HG02571 (cell line): ENCODE results near the gene NFATC1.

Source experiments
- ATAC-seq: cut with Tn5 transposase; IDR thresholded peaks from one replicate; pipeline ENCODE4 v1.9.1; 2021; ENCODE audit warnings: mild to moderate bottlenecking, moderate library complexity; ENCODE audit not compliant: unreplicated experiment

The NFATC1 gene

GRCh38 chr18:79453816-79454735 is 58.3 kb downstream of the NFATC1 start:
- no peak for ATAC-seq

DNA sequence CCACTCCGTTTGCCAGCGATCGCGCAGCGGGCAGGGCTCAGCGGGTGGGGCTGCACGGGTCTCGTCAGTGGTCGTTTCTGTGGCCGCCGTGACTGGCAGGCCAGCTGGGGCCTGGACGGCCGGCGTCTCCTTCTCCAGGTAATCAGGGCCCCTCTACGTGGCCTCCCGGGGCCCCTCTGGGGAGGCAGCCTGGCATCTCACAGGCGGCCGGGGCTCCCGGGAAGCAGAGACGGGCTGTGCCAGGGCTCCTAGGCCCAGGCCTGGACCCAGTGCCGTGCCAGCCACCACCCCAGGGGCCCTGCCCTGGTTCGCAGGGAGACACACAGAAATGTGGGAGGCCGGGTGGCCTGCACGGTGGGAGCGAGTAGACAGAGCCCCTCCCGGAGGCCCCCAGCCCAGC is 59.5 kb downstream of the NFATC1 start:
- ATAC-seq = no peak

- no peak for ATAC-seq
Observed at GRCh38 chr18:79456105-79456980, 60.6 kb downstream of the NFATC1 start.

GRCh38 chr18:79457239-79457638 is 61.5 kb downstream of the NFATC1 start:
- no peak for ATAC-seq

DNA sequence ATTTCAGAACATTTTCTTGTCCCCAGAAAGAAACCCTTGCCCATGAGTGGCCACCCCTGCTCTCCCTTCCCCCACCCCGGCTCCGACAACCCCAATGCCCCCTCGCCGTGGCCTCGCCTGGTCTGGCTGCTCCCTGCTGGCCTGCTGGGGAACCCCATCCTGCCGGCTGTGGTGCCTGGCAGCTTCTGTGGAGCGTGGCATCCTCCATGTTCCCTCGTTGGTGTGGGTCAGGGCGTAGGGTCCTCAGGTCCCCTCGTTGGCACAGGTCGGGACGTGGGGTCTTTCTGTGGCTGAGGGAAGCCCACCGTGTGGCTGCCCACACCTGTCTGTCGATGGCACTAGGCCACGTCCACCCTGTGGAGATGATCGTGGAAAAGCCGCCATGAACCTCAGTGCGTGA is 61.9 kb downstream of the NFATC1 start:
- ATAC-seq = no peak

DNA sequence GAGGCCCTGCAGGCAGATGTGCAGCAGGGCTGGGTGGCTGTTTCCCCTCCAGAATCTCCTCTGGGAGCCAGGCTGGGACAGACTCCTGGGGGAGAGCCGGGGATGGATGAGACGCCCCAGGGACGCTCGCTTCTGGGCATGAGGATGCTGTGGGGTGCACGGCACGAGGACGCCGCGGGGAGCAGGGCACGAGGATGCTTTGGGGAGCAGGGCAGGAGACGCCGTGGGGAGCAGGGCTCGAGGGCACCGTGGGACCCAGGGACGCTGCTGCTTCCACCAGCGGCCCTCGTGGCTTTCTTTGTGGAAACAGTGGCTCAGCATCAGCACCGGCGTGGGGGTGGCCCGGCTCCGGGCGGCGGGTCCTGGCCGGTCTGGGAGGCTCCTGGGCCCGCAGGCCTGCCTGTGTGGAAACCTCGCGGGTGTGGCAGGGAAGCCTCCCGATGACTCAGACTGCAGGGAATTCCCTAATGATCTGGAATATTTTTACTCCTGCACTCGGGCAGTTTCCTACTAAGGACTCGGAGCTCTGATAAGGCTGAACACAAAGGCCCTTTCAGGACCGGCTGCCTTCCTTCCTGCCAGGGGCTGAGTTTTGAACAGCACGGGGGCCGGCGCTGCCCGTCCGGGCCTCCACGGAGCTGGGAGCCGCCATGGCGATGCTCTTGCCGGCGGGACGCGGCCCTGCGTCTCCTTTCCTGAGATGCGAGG is 62.6 kb downstream of the NFATC1 start:
- ATAC-seq = no peak

- no peak for ATAC-seq
Observed at GRCh38 chr18:79458917-79459803, 63.4 kb downstream of the NFATC1 start.

- ATAC-seq = no peak
Observed at GRCh38 chr18:79459946-79460480, 64.3 kb downstream of the NFATC1 start.

DNA sequence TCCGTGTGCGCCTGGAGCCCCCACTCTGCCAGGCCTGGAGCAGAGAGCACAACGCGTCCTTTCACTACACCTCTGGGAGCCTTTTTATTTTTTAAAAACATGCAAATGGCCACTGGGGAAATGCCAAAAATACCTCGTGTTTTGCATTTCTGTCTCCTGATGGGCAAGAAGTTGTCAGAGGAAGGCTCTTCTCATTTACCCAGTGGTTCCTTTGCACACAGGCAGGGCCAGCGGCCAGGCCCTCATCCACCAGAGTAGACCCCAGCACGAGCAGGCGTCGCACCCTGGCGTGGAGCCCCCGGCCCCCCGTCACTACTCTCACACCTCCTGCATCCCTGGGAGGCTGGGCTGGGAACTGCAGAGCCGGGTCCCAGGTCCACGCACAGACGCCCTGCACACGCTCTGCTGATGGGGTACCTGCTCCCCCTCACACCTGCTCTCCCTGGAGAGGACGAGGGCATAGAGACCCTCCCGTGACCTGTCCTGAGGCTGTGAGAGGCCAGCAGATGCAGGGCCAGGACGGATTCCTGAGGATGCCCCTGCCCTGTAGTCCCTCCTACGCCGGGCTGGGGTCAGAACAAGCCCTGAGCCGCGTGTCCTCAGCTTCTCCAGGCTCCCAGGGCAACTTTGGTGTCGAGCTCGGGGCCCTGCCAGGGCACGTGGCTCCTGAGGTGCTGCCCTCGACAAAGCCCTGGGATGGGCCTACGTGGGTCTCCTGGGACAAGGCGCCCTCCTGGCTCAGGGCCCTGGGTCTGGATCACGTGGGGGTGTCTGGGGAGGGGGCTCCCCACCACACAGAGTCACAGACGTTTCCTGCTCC is 65.0 kb downstream of the NFATC1 start:
- peak; percentile 72 for ATAC-seq

DNA sequence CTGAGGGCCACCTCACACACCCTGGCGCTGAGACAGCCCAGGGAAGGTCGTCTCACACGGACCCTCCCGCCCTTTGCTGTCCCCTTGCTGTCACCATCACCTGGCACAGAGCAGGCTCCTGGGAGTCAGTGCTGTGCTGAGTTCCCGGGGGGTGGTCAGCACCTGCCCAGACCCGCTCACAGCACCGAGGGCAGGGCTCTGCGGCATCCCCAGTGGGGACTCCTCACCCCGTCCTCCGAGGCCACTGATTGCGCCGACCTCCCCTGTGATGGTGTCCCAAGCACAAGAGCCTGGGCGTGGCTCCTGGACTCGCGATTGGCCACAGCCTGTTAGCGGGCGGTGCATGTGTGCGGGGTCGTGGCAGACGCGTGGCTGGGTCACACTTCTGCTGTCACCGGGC is 65.9 kb downstream of the NFATC1 start:
- ATAC-seq = no peak

DNA sequence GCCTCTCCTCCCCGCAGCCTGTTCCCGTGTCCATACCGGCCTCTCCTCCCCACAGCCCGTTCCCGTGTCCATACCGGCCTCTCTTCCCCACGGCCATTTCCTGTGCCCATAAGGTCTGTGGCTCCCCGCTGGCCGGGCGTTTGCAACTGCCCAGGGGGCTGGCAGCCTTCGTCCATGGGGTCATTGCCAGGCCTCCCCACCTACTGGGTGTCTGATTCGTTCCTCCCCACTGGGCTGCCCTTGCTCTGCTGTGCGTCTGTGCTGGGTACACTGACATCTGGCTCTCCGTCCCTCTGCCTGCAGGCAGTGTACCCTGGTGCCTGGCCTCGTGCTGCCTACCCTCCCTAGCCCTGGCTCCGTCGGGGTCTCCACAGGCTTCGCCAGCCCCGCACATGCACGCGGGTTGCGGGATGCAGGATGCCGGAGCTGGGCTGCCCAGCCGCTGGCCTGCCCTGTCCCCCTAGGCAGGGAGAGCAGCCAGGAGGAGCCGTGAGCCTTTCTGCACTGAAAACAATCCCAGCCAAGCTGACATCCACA is 67.8 kb downstream of the NFATC1 start:
- ATAC-seq = no peak

DNA sequence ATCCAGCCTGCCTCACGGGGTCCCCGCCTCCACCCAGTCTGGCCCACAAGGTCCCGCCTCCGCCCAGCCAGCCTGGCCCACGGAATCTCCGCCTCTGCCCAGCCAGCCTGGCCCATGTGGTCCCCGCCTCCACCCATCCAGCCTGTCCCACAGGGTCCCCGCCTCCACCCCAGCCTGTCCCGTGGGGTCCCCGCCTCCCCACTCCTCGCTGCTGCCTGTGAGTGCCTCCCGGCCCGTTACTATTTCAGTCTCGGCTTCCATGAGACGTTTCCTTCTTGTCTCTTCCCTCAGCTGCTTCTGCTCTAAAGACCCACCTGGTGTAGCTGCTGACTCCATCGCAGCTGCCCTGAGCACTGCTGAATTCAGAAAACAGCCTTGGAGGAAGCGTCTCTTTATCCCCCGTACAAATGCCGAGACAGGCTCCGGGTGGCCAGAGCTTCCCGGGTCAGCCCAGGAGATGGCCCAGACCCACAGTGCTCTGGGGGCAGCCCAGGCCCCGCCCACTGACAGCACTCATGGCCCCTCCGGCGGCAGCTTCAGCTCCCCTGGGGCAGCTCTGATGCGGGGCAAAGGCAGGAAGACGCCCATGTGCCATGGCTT is 69.8 kb downstream of the NFATC1 start:
- ATAC-seq = peak; percentile 56

GRCh38 chr18:79466591-79466990 is 70.9 kb downstream of the NFATC1 start:
- no peak for ATAC-seq

DNA sequence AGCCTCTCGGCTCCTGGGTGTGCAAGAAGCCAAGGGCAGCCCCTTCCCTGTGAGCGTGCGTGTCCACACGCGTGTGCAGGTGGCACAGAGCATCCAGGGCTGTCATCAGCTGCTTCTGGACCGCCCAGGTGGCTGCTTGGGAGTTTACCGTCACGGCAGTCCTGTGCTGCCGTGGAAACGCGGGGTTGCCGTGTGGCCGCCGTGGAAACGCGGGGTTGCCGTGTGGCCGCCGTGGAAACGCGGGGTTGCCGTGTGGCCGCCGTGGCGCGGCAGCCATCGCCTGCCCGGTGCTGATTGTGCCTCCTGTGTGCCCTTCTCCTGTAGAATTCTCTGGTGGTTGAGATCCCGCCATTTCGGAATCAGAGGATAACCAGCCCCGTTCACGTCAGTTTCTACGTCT is 71.4 kb downstream of the NFATC1 start:
- ATAC-seq = no peak

DNA sequence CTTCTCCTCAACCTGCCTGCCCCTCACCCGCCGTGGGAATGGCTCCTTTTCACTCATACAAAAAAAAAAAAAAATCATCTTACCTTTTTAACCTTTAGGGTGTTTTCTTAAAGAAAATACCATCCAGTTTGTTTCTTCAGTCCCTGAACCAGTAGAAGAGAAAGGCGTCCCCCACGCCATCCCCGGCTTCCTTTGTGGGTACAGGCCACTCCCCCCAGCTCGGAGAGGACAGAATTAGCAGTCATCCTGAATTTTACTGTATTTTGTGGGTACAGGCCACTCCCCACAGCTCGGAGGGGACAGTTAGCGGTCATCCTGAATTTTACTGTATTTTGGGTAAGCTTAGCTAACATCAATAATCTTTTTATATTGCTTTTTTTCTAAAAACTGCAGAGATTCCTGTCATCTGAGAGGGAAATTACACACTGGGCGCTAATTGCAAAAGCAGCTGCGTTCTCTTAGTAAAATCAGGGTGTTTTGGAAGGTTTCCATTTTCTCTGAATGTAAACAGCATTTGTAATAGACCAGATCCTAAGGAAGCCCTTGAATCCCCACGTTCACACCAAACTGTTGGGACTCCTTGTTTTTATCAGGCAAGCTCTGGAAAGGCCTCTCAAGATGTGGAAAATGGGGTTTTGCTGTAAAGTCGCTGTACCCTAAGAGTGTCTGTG is 72.5 kb downstream of the NFATC1 start:
- ATAC-seq = no peak

DNA sequence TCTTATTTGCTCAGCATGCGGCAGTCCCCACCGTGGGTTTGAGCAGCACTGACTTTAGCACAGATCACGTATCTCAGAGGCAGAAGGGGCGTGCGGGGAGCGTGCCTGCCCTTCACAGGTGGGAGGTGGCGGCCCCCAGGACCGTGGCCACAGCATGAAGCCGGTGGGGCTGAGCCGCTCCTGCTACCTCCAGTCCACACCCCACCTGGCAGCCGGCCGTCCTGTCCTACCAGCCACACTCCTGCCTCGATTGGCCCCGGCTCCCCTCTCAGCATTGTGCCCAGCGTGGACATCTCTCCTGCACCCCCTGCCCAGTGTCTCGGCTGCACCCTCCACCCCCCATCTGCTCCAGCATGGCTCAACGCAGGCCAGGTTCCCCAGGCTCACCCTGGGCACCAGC is 73.6 kb downstream of the NFATC1 start:
- ATAC-seq = no peak

DNA sequence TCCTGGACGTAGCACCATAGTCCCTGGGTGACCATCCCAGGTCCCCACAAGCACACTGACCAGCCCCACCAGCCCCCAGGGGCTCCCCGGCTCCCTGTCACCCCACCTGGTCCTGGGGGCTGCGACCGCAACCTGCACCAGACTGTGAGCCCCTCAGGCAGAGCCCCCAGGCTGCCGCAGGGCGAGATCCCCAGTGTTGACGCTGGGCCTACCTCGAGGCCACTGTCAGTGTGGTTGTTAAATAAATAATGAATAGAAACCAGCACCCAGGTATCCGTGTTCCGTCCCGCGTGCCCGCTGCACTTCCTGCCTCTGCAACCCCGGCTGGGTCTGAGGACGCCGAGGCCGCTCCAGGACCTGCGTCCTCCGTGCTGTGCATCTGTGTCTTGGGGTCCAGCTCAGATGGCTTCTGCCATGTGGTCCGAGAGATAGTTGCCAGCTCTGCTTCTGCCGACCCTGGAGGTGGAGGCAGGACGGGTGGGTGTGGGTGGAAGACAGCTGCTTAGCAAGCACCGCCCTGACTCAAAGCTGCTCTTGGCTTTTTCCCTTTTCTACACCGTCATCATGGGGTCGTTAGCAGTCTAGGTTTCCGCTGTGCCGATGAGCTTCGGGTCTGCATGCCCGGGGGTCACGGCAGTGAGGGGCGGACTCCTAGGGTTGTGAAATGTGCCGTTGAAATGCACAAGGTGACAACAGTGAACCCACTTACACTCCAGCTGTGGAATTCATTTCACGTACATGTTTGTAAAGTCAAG is 74.2 kb downstream of the NFATC1 start:
- no peak for ATAC-seq
